ENCODE data around the gene SEMA3G.

Gene SEMA3G

GRCh38 chr3:52456169-52456799 is 11.4 kb upstream of the SEMA3G start:
- Histone ChIP-seq H3K27me3 (replicated peaks; ENCODE audit: control insufficient read depth, insufficient read depth, low read length) (no peaks in the 10 kb centered on the region), H3K36me3 (ENCODE audit: control insufficient read depth, insufficient read depth, low read length) (peaks cover 4% of the 10 kb centered on the region; the same call in 1 of the 2 replicates), H3K4me3 (replicated peaks; ENCODE audit: low read depth, low read length) (peak overlapping the region; percentile 93)
- no peak for TF ChIP-seq CTCF (IDR thresholded peaks at IDR 0.05; ENCODE audit: insufficient read depth, low read length, poor library complexity, severe bottlenecking)
- DNase-seq (ENCODE audit: extremely low read depth, insufficient read length), result no peak

GRCh38 chr3:52455283-52456168 is 10.6 kb upstream of the SEMA3G start, which contains the start of gene NISCH:
Gene NISCH, plus strand, starts transcription at chr3:52455604. Its CDS starts 38 bp downstream, at chr3:52455642.
- no peaks in the 10 kb centered on the region for H3K27me3 ChIP-seq (replicated peaks; ENCODE audit: control insufficient read depth, insufficient read depth, low read length)
- DNase-seq (ENCODE audit: extremely low read depth, insufficient read length), result peak; percentile 90
- no peak for TF ChIP-seq CTCF (IDR thresholded peaks at IDR 0.05; ENCODE audit: insufficient read depth, low read length, poor library complexity, severe bottlenecking)
- peaks cover 4% of the 10 kb centered on the region; the same call in 1 of the 2 replicates for H3K36me3 ChIP-seq (ENCODE audit: control insufficient read depth, insufficient read depth, low read length)
- H3K4me3 ChIP-seq (replicated peaks; ENCODE audit: low read depth, low read length), result peak within 1 kb of the TSS; percentile 93

DNA sequence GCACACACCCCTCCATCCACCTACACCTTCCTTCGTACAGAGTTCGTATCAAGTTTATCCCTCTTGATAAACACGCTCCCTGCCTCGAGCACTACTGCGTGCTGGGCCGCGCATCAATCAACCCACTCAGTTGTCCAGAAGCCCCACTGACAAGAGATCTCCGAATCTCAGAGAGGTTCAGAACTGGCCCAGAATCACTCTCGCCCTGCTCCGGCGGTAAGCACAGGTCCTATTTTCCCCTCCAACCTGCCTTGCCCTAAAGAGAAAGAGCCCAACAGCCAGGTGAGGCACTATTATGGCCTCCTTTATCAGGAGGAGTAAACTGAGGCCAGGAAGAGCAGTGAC is 10.0 kb upstream of the SEMA3G start:
- DNase-seq (ENCODE audit: extremely low read depth, insufficient read length), result no peak
- Histone ChIP-seq H3K36me3 (ENCODE audit: control insufficient read depth, insufficient read depth, low read length) (peaks cover 4% of the 10 kb centered on the region; the same call in 1 of the 2 replicates), H3K27me3 (replicated peaks; ENCODE audit: control insufficient read depth, insufficient read depth, low read length) (no peaks in the 10 kb centered on the region), H3K4me3 (replicated peaks; ENCODE audit: low read depth, low read length) (peak overlapping the region; percentile 79)
- TF ChIP-seq CTCF (IDR thresholded peaks at IDR 0.05; ENCODE audit: insufficient read depth, low read length, poor library complexity, severe bottlenecking), result no peak

DNA sequence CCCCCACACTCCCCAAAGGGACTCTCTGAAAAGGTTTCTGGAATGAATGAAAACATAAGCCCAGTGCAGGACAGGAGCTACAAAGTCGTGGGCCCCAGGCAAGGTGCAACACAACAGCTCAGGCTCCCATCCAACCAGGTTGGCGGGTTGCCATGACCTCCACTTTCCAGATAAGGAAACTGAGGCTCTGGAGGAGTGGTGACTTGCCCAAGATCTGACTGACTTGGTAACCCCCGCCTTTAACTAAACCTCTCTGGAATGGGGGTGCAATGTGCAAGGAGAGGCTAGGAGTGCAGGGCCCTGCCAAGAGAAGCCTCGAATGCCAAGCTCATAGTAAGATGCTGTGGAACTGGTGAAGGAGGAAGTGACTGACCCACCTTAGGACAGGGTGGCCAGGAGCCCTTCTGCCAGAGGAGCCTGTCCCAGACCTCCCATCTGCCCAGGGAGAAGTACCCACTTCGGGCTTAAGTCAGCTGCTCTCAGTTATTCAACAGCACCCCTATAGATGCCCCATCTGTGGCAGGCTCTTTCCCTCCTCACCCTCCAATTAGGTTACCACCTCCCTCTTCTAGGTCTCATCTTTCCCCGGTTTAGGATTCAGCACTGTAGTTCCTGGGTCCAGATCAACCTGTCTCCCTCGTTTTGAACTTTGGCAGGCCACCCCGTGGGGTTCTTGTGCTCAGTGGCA is 9.5 kb upstream of the SEMA3G start:
- Histone ChIP-seq H3K4me3 (replicated peaks; ENCODE audit: low read depth, low read length) (peak overlapping the region; percentile 79), H3K36me3 (ENCODE audit: control insufficient read depth, insufficient read depth, low read length) (peaks cover 4% of the 10 kb centered on the region; the same call in 1 of the 2 replicates), H3K27me3 (replicated peaks; ENCODE audit: control insufficient read depth, insufficient read depth, low read length) (no peaks in the 10 kb centered on the region)
- no peak for DNase-seq (ENCODE audit: extremely low read depth, insufficient read length)
- TF ChIP-seq CTCF (IDR thresholded peaks at IDR 0.05; ENCODE audit: insufficient read depth, low read length, poor library complexity, severe bottlenecking), result no peak

GRCh38 chr3:52453496-52454249 is 8.8 kb upstream of the SEMA3G start, which contains the start of gene TNNC1:
Gene TNNC1, minus strand, starts transcription at chr3:52454041. Its CDS starts 26 bp downstream, at chr3:52454015.
- no peaks in the 10 kb centered on the region for H3K27me3 ChIP-seq (replicated peaks; ENCODE audit: control insufficient read depth, insufficient read depth, low read length)
- no peak for TF ChIP-seq CTCF (IDR thresholded peaks at IDR 0.05; ENCODE audit: insufficient read depth, low read length, poor library complexity, severe bottlenecking)
- H3K36me3 ChIP-seq (ENCODE audit: control insufficient read depth, insufficient read depth, low read length), result 0 out of 2 replicates have a peak, but pooled peaks cover 1% of the 10 kb centered on the region
- DNase-seq (ENCODE audit: extremely low read depth, insufficient read length), result no peak
- H3K4me3 ChIP-seq (replicated peaks; ENCODE audit: low read depth, low read length), result peak within 1 kb of the TSS; percentile 79

All from GM06990 (cell line).